Ascending aorta (tissue), 2 donors: ENCODE data around the gene ANKRD24. TPM values are rescaled to one million over a fixed set of nuclear protein-coding genes. Genes with fewer than 3 reads are reported as not detected.
A peak's percentile ranks its signal among the peaks of the same experiment; 100 is the strongest.

ENCODE experiments used
- DNase-seq, 2 donors: peaks; one replicate each; pipeline ENCODE4 v3.0.0-alpha.2; 2019; ENCODE audit warnings: low spot score in 2 of 2
- H3K27ac ChIP-seq, 2 donors: fragments of 200-600 bp; sonication (generic); one replicate each; pipeline ENCODE4 v1.5.1; 2016 to 2017; ENCODE audit warnings: mild to moderate bottlenecking in 1 of 2
- H3K27me3 ChIP-seq: fragments of 200-600 bp; sonication (generic); one replicate; pipeline ENCODE4 v1.5.1; 2017
- H3K36me3 ChIP-seq, 2 donors: fragments of 200-600 bp; sonication (generic); one replicate each; pipeline ENCODE4 v1.5.1; 2016
- H3K4me1 ChIP-seq, 2 donors: fragments of 200-600 bp; sonication (generic); one replicate each; pipeline ENCODE4 v1.5.1; 2016 to 2017; ENCODE audit warnings: mild to moderate bottlenecking in 1 of 2
- H3K4me3 ChIP-seq, 2 donors: fragments of 200-600 bp; sonication (generic); one replicate each; pipeline ENCODE4 v1.5.1; 2016 to 2017; ENCODE audit warnings: mild to moderate bottlenecking in 1 of 2
- H3K9me3 ChIP-seq, 2 donors: fragments of 200-600 bp; sonication (generic); one replicate each; pipeline ENCODE4 v1.5.1; 2016
- CTCF ChIP-seq, 3 experiments: fragments of 200-600 bp in 2 of 3; fragments of 450-650 bp in 1 of 3; sonication (generic) in 2 of 3; IDR thresholded peaks; one replicate each; pipeline ENCODE4 v1.5.1; 2016 to 2019; ENCODE audit warnings: antibody characterized with exemption in 3 of 3, mild to moderate bottlenecking in 1 of 3, moderate library complexity in 1 of 3
- intact Hi-C: fragments of 100-400 bp; cut with DNase I; formaldehyde crosslinking; loops from one replicate; pipeline ENCODE4 v1.15.1; 2023
- total RNA-seq: library from RNA; depleted of rRNA; stranded (reverse); fragments of >200 nt; gene quantifications from one replicate; pipeline ENCODE4 v1.1.0, GENCODE V29; 2016

ANKRD24 gene
- total RNA-seq, 1 donor from 2014 or later = not detected

DNA sequence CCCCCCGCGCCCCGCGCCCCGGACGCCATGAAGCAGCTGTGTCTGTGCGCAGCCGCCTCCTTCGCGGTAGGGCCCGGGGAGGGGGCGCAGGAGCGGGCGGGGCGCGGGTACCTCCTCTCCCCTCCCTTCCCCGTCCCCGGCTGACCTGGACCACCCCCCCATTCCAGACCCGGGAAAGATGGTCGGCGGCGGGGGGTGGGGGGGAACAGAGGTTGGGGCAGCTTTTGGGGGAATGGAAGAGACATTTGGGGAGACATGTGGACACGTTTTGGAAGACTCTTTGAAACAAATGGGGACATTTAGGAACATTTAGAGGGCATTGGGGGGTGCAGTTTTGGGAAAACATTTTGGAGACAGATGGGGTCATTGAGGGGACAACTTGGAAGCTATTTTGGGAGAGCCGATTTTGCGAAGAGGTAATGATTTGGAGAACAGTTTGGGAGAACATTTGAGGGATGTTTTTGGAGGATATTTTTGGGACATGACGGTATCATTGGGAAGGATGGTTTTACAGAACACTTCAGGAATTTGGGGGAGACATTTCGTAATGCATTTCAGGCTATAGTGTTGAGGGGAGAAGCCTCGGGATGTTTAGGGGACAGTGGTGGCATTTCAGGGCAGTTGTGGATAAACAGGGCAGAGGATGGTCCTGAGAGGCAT is 16.1 kb downstream of the ANKRD24 start:
- Histone ChIP-seq H3K27ac (no peak overlapping the region), H3K9me3 (no peaks in the 10 kb centered on the region), H3K36me3 (no peaks in the 10 kb centered on the region), H3K27me3 (peaks cover 7% of the 10 kb centered on the region), H3K4me3 (peak overlapping the region in 1 of 2 donors; percentile 13), H3K4me1 (no peaks in the 10 kb centered on the region)
- no peak for DNase-seq
- intact Hi-C loops = no loop called here
- TF ChIP-seq CTCF (IDR thresholded peaks at IDR 0.05) = no peak

- DNase-seq = no peak
- Histone ChIP-seq H3K4me3 (no peak overlapping the region), H3K27me3 (peaks cover 7% of the 10 kb centered on the region), H3K36me3 (no peaks in the 10 kb centered on the region), H3K27ac (no peak overlapping the region), H3K4me1 (no peaks in the 10 kb centered on the region), H3K9me3 (no peaks in the 10 kb centered on the region)
- intact Hi-C loops = loop anchor here (10.0 kb wide), 1 partner anchor 55 kb away; no protein-coding TSS in a partner anchor
- TF ChIP-seq CTCF (IDR thresholded peaks at IDR 0.05) = no peak
Measured at GRCh38 chr19:4199699-4200293, 17.3 kb downstream of the ANKRD24 start.

DNA sequence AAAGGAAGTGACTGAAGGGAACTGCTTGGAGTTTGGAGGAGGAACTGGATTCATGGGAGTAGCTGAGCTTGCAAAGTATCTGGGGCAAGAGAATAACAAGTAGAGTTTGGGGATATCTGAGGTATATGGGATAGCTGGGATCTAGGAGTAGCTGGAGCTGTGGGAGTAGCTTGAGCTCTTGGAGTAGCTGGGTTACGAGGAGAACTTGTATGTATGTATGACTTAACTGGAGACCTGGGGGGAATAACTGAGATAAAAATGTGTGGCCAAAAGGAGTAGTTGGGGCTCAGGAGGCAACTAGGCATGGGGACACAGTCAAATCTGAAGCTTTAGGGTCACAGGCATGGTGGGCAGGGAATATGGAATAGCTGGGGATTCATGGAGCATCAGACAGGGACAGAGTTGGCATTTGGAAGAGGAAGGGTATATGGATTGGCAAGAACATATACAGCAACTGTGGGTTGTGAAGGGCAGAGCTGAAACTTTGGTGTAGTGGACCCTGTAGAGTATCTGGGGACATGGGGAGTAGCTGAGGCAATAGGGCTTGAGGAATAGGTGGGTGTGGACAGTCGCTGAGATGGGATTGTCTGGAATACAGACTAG is 18.6 kb downstream of the ANKRD24 start:
- no peak for TF ChIP-seq CTCF (IDR thresholded peaks at IDR 0.05)
- DNase-seq = no peak
- Histone ChIP-seq H3K4me1 (no peaks in the 10 kb centered on the region), H3K36me3 (no peaks in the 10 kb centered on the region), H3K27ac (no peak overlapping the region), H3K27me3 (peaks cover 7% of the 10 kb centered on the region), H3K4me3 (no peak overlapping the region), H3K9me3 (no peaks in the 10 kb centered on the region)
- intact Hi-C loops = loop anchor here (10.0 kb wide), 1 partner anchor 56 kb away; no protein-coding TSS in a partner anchor

GRCh38 chr19:4201798-4202197 is 19.3 kb downstream of the ANKRD24 start:
- intact Hi-C loops = loop anchor here (10.0 kb wide), 1 partner anchor 57 kb away; no protein-coding TSS in a partner anchor
- DNase-seq = no peak
- Histone ChIP-seq H3K27me3 (peaks cover 7% of the 10 kb centered on the region), H3K4me1 (no peaks in the 10 kb centered on the region), H3K9me3 (no peaks in the 10 kb centered on the region), H3K4me3 (no peak overlapping the region), H3K36me3 (no peaks in the 10 kb centered on the region), H3K27ac (no peak overlapping the region)
- TF ChIP-seq CTCF (IDR thresholded peaks at IDR 0.05) = no peak

GRCh38 chr19:4206818-4207484 is 24.5 kb downstream of the ANKRD24 start:
- no peaks in the 10 kb centered on the region for H3K36me3 ChIP-seq
- intact Hi-C loops = loop anchor here (10.0 kb wide), 1 partner anchor 62 kb away; no protein-coding TSS in a partner anchor
- no peak overlapping the region for H3K4me3 ChIP-seq
- H3K4me1 ChIP-seq = no peaks in the 10 kb centered on the region
- TF ChIP-seq CTCF (IDR thresholded peaks at IDR 0.05) = no peak
- no peak overlapping the region for H3K27ac ChIP-seq
- H3K9me3 ChIP-seq = no peaks in the 10 kb centered on the region
- DNase-seq = no peak
- no peaks in the 10 kb centered on the region for H3K27me3 ChIP-seq
